Right renal cortex interstitium (tissue), 3 donors: ENCODE measurements around the gene PSD2. TPM values are rescaled to one million over a fixed set of nuclear protein-coding genes. Genes with fewer than 3 reads are reported as not detected.

Experiments
- DNase-seq, 3 donors: peaks; one replicate each; pipeline ENCODE4 v3.0.0-alpha.2; 2013; ENCODE audit warnings: low read depth in 3 of 3, low spot score in 2 of 3
- polyA plus RNA-seq, 3 donors: library from polyadenylated mRNA; unstranded; fragments of 120-200 nt; gene quantifications; one replicate each; pipeline ENCODE4 v1.2.1, GENCODE V29; 2013; ENCODE audit not compliant: insufficient read length in 3 of 3

Gene PSD2
- polyA plus RNA-seq, 3 donors = 1.3 to 2.2 (median 1.6) TPM

DNA sequence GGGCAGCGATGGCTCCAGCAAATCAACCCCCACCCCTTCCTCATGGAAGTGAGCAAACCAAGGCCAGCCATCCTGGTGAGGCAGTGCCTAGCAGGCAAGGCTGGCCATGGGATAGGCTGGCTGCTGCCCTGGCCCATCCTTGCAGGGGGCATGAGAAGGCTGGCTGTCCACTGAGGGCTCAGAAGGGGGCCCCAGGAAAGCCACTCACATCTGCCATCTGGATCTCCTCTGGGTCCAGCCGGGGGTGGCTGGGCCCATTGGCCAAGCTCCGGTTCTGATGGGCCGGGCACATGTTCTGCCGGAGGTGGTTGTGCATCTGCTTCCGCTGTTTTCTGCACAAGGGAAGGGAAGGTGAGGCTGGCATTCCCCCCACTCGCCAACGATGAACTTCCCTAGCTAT lies 57.1 kb downstream of the PSD2 start:
- DNase-seq = no peak

GRCh38 chr5:139854029-139854605 lies 58.5 kb downstream of the PSD2 start:
- no peak for DNase-seq

DNA sequence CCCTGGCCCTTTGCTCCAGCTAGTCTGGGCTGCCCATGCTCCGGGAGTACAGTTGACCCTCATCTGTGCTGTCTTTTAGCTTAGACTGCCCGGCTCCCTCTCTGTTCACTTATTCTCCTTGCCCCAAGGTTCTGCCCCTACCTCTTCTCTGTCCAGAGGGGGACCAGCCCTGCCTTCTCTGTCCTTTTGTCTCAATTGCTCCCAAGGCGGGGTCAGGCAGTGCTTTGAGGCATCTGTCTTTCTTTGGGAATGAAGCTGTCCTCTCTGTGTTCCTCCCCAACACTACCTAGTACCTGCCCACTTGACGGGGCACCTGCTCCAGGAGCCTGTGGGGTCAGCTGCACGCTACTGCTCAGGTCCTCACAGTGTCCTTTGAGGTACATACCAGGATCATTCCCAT lies 59.3 kb downstream of the PSD2 start:
- DNase-seq = no peak

GRCh38 chr5:139855451-139855850 lies 59.8 kb downstream of the PSD2 start:
- no peak for DNase-seq

- DNase-seq = no peak
These were observed 60.4 kb downstream of the PSD2 start for GRCh38 chr5:139855946-139856540.

GRCh38 chr5:139856714-139857113 lies 61.1 kb downstream of the PSD2 start:
- no peak for DNase-seq

DNA sequence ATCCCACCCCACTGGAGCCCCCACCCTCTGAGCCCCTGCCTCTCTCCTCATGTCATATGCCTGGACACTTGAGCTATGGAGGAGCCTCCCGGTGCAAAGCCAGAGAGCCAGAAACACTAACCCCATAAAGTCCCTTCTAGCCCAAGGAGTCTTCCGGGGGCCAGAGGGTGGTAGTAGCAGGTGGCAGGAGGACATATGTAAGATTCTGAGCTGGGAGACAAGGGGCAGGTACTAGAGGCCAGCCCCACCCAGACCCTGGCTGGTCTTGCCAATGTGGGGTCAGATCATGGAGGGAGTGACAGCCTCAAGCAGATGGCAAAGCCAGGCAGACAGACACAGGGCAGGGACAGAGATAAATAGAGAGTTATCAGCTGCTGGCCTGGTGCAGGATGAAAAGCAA lies 63.4 kb downstream of the PSD2 start:
- DNase-seq = no peak

- DNase-seq = no peak
These were observed 65.6 kb downstream of the PSD2 start for GRCh38 chr5:139861021-139861888.

DNA sequence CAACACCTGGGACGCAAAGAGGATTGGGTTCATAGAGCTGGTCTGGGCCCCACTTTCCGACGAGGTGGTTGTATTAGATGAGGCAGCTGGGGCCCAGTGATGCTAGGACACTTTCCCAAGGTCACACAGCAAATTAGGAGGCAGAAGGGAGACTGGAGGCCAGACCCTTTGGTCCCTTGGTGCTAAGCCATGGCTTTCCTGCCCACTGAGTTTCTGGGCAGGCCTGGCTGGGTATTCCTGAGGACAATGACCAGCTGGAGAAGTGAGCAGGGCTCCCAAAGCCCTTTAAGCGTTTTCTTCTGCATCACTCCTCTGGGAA lies 66.2 kb downstream of the PSD2 start:
- no peak for DNase-seq

DNA sequence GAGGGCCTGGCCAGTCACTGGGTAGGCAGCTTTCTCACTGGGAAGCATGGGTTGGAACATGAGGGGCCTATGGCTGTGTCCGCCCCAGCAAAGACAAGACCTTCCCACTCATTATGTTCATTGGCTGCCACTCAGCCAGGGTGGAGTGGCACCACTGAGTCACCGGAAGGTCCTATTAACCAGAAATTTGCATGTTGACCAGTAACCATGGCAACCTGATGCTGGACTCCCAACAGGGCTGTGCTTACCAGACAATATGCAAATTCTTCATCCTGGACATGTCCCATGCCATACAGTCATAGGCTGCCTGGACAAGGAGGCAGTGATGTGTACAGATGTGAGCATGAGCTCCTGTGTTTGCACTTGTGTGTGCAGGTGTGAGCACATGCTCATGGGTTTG lies 66.7 kb downstream of the PSD2 start:
- no peak for DNase-seq

DNA sequence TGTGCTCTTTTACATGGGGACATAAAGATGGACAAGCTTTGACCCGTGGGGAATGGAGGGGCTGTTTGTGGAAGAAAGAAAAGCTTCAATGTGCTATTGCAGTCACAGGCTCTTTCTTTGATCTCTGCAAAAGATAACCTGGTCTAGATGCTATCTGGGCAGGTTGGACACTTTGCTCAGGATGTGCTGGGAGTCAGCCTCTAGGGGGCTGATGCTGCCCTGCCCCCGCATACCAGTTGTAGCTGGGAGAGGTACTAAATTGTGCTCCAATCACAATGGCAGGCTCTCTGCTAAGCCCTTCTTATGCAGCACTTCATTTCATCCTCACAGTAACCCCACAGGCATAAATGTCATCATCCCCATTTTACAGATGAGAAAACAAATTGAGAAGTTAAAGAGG lies 67.2 kb downstream of the PSD2 start:
- no peak for DNase-seq

DNA sequence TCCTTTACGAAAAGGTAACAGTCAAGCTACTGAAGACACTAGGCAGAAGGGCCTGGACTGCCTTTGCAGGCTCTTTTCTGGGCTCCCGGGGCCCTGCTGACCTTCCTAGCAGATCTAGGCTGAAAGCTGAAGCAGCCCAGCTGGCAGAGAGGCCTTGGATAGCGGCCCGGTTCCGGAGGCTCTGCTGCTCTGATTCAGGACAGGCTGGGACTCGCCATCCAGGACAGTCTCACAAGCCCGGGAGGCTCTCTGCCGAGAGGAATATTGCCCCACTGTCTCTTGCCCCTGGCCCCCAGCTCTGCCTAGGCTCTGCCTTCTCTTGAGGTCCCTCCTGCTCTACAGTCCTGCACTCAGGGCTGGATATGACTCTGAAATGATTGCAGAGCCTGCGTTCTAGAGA lies 67.8 kb downstream of the PSD2 start:
- no peak for DNase-seq

GRCh38 chr5:139863855-139864558 lies 68.4 kb downstream of the PSD2 start:
- peak in 1 of 3 donors; percentile 65 for DNase-seq

DNA sequence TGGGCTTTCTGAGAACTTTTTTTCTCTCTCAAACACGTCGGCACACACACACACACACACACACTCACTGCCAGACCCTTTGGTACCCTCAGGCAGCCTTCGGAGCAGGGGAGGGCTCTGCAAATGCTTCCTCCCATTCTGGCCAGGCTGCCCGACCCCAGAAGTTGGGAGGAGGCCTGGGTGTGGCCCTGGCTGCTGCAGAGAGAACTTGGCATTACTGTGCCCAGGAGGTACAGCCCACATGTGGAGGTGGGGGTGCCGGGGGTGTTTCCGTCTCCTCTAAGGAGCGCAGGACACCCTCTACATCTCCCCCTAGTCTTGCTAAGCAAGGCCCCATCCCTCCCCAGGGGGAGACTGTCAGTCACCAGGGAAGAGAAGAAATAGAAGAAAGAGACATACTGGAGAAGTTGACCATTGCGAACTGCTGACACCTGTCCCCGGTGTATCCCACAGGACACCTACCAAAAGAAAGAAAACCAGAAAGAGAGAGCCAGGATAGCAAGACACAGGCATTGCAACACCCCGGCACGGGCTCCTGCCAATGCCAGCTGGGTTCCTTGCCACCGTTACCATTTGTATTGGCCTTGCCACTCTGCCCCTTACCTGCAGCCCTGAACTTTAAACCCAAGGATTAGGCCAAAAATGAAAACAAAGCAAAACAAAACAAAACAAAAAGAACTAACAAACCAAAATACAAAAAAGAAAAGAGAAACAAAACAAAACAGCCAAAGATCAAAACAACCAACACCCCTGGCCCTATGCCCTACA lies 69.3 kb downstream of the PSD2 start:
- no peak for DNase-seq

- no peak for DNase-seq
These were observed 71.5 kb downstream of the PSD2 start for GRCh38 chr5:139867109-139867508.

GRCh38 chr5:139867581-139867980 lies 72.0 kb downstream of the PSD2 start:
- no peak for DNase-seq

DNA sequence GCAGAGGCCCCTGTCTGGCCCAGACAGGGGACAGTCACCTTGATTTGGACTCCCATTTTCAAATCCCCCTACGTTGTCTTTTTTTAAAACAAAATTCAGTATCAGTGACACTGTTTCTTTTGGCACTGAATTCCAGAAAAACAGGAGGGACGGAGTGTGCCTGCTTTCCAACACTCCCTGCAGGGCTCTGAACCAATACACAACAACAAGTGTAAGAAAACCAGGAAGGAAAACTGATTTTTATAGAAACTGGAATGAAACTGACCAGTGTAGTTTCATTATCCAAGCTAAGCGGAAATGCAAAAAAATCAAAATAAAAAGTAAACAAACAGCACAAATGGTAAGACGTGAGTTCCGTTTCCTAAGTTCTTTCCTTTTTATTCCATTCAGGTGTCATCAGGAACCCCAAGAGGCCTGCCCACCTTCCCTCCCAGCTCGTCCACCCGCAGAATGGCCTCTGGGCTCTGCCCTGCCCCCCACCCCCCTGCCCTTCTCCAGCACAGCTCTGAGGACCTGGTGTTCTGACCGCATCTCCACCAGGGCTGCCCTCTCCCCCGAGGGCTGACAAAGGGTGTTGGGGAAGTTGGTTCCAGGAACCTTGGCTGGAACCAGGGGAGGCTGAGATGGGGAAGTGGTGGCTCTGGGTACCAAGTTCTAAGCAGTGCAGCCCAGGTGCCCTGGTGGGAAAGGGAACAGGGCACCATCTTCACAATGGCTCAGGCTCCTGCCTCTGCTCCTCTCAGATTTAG lies 73.6 kb downstream of the PSD2 start:
- DNase-seq = no peak

- DNase-seq = no peak
These were observed 75.1 kb downstream of the PSD2 start for GRCh38 chr5:139870677-139871076.

- no peak for DNase-seq
These were observed 76.0 kb downstream of the PSD2 start for GRCh38 chr5:139871614-139872013.
